ENCODE results near the gene SPATA33.
A peak's percentile ranks its signal among the peaks of the same experiment; 100 is the strongest.
"Not testable (repeated sequence)": the region's sequence is repeated elsewhere in the genome, so short reads cannot be mapped to it uniquely, and the experiment has no call there.

SPATA33 gene

DNA sequence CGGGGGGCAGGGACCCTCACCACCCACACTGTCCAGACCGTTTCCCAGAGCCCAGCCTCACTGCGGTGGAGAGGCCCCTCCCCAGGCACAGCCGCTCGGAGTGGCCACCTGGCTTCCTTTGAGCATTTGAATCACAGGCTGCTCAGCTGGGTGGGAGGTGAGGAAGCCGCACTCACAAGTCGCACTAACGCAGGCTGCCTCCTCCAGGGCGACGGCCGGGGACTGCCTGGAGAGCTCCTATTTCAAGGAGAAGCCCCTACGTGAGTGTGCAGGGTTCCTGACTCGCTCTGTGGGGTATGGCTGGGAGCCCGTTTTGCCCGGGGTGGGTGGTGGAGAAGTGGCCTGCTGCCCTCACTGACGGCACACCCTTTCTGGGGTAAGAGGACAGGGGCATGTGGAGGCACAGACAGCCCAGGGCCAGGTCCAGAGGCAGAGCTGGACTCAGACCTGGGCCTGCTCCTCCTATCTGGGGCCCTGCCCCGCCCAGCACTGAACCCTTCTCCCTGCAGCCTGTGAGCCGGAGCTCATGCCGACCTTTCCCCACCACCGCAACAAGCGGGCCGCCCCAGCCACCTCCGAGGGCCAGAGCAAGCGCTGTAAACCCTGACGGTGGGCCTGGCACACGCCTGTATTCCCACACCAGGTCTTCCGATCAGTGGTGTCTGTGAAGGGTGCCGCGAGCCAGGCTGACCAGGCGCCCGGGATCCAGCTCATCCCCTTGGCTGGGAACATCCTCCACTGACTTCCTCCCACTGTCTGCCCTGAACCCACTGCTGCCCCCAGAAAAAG lies 37.6 kb downstream of the SPATA33 start:
- no peak for DNase-seq

DNA sequence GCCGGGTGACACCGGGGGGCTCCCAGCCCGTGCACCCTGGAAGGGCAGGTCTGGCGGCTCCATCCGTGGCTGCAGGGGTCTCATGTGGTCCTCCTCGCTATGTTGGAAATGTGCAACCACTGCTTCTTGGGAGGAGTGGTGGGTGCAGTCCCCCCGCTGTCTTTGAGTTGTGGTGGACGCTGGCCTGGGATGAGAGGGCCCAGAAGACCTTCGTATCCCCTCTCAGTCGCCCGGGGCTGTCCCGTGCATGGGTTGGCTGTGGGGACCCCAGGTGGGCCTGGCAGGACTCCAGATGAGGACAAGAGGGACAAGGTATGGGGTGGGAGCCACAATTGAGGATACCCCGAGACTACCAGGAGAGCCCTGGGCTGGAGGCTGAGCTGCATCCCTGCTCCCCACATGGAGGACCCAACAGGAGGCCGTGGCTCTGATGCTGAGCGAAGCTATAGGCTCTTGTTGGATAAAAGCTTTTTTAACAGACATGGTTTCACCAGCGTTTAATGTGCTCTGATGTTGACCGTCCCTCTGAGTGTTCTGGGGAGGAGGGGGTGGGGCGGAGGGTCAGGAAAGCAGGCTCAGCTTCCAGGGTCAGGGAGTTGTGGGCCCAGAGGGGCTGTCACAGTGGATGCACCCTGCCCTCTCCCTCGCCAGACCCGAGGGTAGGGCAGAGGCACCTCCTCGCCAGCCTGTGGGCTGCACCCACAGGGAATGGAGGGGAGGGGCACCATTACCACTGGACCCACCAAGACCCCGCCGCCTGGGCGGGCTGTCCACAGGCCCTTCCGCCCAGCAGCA lies 38.4 kb downstream of the SPATA33 start:
- DNase-seq, result no peak

DNA sequence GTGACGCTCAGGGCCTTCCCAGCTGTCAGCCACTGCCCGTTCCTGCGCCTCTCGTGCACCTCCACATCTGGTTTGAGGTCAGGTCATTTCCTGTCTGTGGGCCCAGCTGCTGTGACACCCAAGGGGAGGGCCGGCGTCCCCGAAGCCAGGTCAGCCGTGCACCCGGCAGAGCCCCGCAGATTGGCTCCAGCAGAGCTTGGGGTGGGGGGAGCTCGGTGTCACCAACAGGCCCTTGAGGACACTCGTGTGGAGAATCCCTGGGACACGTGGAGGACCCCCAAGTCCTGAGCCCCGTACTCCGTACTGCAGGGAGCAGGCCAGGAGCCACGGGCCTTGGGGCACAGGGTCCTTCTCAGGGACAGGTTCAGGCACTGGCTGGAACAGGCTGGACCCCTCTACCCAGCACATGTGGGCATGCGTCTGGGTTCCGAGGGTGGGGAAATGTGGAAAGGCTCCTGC lies 39.1 kb downstream of the SPATA33 start:
- DNase-seq, result no peak

DNA sequence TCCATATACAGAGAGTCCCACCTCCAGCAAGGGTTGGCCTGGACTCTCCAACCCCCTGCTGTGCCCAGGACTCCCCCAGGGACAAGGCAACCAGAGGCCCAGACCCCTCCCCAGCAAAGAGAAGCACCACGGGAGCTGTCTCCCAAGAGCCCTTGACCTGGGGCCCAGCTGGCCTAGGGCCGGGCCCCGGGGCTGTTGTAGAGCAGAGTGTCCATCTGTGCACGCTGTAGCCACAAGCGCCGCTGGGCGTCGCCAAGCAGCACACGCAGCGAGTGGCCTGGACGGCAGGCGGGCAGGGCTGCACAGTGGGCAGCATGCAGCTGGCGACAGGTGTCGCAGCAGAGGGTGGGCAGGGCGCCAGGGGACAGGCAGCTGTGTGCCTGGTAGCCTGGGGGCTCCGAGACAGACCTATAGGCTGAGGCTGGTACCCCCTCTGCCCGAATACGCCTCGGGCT lies 39.6 kb downstream of the SPATA33 start:
- no peak for DNase-seq

DNA sequence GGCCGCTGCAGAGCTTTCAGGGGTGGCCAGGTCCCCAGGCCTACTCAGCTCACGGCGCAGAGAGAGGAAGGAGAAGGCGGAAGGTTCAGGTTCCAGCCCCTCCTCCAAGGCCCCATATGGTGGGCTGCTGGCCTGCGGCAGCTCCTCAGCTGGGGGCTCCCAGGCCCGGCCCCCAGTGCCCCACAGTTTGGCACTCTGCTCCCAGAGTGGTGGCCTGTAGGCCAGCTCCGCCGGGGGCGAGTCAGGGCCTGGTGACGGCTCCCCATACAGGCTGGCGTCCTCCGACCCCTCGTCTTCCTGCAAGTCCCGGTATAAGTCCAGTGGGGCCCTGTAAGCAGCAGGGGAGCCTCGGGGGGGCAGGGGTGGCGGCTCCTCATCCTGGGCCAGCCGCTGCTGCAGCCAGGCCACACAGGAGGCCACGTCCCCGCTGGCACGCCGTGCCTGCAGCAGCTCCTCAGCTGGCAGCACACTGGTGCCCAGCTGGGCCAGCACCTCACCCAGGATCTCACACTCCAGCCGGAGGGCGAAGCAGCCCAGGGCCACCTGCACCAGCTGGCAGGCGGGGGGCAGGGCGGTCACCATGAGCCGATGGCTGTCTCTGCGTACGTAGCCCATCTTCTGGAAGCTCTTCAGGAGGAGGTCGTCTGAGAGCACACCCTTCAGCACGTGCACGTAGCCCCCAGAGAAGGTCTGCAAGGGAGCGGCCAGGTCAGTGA lies 40.1 kb downstream of the SPATA33 start:
- DNase-seq, result no peak

DNA sequence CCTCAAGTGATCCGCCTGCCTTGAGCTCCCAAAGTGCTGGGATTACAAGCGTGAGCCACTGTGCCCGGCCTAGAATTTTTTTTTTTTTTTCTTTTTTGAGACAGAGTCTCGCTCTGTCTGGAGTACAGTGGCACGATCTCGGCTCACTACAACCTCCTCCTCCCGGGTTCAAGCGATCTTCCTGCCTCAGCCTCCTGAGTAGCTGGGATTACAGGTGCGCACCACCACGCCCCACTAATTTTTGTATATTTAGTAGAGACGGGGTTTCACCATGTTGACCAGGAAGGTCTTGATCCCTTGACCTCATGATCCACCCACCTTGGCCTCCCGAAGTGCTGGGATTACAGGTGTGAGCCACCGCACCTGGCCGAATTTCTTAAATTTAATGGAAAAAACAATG lies 41.1 kb downstream of the SPATA33 start:
- not testable (repeated sequence) for DNase-seq

DNA sequence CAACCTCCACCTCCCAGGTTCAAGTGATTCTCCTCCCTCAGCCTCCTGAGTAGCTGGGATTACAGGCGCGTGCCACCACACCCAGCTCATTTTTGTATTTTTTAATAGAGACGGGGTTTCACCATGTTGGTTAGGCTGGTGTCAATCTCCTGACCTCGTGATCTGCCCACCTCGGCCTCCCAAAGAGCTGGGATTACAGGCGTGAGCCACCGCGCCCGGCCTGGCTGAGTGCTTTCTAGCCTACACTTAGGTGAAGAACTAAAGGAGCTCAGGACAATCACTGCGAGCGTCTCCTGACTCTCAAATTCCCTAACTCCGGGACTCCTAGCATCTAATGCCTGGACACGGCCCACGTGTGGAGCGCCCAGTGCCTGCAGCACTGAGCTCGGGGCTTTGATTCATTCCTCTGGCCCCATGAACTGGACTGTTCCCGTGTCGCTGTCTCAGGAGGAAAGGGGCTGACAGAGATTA lies 42.0 kb downstream of the SPATA33 start:
- DNase-seq, result not testable (repeated sequence)

DNA sequence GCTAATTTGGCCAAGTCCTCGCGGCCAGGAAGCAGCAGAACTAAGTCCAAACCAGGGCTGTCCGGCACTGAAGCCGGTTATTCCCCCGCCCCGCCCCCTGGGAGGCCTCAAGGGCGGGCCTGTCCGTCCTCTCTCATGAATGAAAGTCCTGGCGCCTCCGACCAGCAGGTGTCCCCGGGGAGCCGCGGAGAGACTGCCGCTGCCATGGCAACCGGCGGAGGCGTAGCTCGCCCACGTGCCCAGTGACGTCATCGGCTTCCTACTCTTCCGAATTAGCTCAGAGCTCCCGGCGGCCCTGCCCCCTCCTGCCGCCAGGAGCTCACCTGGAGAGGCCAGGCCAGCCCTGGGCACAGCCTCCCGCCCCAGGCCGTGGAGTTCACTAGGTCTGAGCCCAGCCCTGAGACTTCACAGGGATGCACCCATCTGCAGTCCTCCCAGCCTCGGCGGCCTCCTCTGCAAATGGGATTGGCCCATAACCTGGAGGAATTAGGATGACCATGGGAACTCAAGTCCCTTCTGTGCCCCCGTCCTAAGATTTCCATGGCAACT lies 42.5 kb downstream of the SPATA33 start:
- peak; percentile 92 for DNase-seq

DNA sequence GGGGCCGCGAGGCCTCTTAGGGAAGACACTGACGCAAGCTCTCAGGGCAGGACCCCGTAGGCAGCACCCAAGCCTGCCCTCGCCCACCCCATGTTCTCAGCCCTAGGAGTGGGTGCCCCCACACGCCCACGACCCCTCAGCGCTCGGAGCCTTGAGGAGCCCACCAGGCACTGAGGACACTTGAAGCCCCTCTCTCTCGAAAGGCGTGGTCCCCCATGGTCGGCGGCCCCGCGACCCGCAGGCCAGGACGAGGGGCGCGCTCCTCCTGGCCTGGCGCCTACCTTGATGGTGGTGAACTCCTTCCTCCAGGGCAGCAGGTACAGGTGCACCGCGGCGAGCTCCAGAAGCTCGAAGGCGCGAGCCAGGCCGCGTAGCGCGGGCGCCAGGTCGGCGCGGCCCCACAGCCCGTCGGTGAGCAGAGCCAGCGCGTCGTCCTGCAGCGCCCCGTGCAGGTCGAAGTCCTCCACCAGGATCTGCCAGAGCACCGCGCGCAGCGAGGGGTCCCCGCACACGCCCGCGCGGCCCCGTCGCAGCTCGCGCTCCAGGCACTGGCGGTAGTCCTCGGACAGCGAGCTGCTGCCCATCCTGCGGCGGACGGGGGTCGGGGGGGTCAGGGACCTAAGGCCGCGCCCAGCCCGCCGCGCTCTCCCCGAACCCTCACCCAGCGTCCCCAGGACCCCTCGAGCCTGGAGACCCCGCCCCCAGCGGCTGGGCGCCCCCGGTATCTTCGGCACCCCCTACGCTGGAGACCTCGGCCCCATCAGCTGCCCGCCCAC lies 43.2 kb downstream of the SPATA33 start:
- DNase-seq, result no peak

DNA sequence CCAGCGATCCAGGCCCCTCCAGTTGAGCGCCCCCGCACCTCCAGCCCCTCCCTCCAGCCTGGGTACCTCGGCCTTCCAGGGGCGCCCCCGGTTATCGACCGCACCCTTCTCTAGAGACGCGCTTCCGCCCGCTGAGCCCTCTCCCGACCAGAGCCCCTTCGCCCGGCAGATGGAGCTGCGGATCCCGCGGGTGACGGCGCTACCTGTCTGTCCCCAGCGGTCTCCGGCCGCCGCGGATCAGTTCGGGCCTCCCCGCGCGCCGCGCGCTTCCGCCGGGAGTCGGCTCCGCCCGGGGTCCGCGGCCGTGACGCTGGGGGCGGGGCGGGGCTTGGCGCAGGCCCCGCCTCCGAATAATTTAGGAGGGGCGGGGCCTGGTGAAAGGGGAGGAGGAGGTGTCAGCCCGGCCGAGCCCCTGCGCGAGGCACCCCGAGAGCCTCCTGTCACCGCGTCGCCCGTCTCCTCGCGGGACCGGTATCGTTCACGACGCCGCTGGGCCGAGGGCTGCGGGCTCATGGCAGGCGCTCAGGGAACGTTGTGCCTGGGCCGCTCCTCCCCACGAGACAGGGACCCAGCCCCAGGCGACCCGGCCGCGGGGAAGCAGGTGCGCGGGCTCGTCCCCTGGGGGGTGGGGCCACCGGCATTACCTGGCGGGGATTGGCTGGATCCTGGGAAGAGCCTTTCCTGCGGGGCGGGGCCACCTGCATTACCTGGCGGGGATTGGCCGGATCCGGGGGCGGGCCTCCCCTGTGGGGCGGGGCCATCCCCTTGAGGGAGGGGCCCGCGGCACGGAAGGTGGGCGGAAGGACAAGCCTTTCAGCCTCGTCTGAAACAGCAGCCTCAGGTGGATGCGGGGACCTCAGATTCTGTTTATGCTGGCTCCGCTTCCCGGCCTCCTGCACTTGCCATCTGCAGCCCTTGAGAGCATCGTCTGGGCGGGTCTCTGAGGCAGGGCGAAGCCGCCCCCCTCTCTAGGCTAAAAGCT lies 44.1 kb downstream of the SPATA33 start, which contains the start of gene SPATA2L:
Gene SPATA2L (minus strand): TSS at position 281 of the 982 bp plus-strand sequence. CDS start 473 bp downstream, outside the sequence.
- DNase-seq, result peak; percentile 81

DNA sequence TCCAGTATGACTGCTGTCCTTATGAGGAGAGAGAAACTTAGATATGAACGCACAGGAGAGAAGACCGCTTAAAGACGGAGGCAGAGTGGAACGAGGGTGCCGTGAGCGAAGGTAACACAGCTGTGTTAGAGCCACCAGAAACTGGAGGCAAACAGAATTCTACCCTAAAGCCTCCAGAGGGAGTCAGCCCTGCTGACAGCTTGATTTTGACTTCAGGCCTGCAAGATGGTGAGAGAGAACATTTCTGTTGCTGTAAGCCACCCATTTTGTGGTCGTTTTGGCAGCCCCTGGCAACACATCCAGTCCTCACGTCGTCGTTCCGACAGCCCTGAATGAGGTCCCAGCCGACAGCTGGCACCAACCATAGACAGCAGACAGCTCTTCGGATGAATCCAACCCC lies 46.6 kb downstream of the SPATA33 start:
- DNase-seq, result no peak

DNA sequence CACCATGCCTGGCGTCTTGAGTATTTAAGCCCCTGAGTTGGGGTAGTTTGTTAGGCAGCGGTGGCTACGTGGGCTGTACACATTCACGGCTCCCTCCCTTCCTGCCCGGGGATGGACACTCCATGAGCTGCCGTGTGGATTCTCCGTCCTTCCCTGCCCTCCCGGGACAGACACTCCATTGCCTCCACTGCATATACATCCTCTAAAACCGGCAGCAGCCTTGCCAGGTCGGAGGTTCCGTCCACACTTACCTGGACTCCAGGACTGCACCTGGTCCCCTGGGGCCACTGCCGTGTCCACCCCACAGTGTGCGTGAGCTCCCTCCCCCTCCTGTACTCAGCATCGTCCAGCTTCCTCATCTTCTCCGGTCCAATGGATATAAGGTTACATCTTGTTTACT lies 47.4 kb downstream of the SPATA33 start:
- no peak for DNase-seq

DNA sequence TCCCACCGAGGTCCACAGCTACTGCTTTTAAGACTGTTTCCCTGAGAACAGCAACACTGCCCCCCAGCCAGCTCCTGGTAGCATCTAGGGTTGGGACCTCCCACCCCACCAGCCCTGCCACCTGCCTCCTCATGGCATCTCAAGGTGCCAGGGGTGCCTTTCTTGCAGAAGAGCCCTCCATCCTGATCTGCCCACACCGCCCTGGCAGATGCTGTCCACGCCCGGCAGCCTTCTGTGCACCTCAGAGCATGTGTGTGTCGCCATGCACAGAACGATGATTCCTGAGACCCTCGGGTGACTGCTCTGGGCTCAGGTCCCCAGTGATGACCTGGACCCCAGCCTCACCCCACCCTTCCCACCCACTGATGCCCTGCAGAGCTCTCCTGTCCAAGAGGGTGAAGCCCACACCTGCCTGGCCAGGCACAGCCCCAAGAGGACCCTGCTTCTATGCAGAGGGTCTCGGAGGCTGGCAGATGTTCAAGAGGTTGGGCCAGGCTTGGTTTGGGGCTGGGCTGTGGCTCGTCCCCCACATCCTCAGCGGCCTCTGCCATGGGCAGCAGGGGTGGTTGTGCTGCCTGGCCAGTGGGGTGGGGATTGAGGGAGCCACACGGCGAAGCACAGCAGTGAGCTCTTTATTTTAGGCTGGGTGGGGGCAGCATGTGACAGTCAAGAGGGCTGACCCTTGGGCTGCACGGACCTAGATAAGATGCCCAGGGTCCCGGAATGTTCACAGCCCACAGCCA lies 49.1 kb downstream of the SPATA33 start:
- DNase-seq, result no peak

DNA sequence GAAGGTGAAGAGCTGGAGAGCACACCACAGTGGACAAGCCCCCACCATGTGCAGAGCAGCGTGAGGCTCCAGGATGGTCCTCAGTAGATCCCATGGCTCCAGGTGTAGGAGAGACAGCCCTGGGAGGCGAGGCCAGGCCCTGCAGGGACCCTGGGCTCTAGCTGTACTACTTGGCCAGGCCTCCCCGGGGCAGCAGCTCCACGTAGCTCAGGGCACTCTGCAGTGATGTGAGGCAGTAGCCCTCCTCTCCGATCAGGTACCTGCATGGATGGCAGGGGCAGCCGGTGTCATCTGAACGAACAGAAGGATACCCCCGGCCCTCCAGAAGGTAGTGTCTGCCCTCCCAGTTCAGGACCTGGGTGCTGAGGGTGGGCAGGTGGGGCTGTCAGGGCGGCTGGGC lies 50.1 kb downstream of the SPATA33 start:
- no peak for DNase-seq

DNA sequence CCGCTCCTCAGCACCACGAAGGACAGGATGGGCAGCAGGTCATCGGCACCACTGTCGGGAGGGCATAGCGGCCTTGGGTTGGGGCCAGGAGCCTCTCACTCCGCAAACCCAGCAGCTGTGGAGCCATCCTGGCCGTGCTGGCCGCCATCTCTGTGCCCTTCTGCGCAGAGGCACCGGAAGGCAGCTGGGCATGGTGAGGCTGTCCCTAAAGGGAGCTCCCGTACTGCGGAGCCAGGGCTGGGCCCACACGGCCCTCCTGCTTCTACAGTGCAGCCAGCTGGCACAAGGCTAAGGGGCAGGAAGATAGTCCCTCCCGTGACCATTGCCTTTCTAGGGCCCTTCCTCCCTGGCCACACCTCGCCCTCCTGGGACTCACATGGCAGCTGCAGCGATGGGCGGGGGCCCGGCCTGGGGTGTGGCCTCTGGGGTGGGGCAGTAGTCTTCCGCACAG lies 50.9 kb downstream of the SPATA33 start:
- no peak for DNase-seq

DNA sequence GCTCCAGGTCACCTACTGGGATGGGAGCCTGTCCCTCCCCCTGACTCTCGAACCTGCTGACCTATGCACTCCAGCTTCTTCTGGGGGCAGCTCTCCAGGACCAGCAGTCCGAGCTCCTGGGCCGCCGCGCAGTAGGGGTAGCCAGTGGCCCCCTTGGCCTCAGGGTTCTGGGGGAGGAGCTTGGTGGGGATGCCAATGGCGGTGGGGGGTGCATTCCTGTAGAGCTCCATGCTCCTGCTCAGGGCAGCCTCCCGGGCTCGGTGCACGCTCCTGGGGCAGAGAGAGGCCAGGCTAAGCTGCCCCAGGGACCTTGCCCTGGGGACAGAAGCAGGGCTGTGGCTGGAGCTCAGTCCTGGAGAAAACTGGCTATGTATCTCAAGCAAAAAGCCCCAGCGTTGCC lies 51.5 kb downstream of the SPATA33 start:
- DNase-seq, result no peak

DNA sequence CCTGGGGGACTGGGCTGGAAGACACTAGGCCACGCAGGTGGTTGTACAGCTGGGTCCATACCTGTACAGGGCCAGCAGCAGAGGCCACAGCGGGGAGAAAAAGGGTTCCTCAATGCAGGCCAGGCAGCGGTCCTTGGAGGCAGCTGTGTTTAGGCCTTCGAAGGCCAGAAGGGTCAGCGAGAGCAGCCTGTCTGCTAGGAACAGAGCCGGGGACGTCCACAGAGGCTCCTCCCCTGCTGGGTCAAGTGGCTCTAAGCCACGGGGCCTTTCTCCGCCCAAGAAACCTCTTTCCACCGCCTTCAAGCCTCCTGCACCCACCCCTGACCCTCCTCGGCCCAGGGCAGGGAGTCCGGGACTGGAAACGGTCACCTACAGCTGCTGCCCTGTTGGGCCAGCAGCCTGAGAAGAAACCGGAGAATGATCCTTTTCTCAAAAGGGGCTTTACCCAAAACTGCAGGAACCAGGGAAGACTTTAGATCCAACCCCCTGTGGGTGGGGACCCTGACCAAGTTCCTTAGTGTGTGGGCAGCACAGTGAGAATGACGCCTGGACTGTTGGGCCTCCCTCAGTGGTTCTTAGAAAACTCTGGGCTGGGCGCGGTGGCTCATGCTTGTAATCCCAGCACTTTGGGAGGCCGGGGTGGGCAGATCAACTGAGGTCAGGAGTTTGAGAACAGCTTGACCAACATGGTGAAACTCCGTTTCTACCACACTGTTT lies 52.2 kb downstream of the SPATA33 start:
- DNase-seq, result no peak

DNA sequence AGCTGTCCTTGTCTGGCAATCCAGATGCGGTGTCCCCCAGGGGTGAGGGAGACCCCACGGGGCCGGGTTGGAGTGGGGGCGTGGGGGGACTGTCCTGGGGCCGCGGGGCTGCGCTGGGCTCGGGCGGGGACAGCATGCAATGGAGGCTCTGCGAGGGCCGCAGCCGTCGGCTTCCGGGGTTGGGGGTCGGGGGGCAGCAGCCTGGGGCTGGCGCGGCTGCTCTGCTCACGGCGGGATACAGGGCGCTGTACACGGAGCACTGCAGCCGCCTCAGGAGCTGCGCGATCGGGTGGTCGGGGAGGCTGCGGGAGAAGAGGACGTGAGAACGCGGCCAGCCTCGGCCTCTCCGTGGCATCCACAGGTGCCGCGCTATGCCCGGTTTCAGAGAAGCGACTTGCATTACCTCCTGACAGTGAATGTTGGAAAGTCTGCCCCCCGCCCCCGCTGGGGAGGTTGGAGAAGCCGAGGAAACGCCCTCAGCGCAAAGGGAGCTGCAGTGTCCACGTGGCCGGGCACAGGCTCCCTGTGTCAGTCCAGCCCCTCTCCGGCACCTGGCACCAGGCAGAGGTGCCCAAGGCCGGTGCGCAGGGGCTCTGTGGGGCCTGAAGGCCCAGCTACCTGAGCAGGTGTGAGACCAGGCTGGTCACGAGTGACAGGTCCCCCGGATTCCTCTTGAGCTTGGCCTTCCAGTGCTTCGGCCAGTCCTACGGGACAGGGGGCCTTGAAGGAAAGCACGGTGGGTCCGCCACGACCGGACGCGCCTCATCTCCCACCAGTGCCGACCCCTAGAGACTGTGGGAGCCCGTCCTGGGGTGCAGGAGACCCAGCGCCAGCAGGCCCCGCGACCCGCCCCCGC lies 53.3 kb downstream of the SPATA33 start:
- DNase-seq, result no peak

Measured in NCI-H748 treated with DMSO at 0.1 percent for 48 hours (cell line).